ENCODE data around the gene ETFB. TPM values are rescaled to one million over a fixed set of nuclear protein-coding genes. Genes with fewer than 3 reads are reported as not detected.

Gene ETFB
- total RNA-seq, 2 experiments from 2014 or later, result 127 to 130 TPM

DNA sequence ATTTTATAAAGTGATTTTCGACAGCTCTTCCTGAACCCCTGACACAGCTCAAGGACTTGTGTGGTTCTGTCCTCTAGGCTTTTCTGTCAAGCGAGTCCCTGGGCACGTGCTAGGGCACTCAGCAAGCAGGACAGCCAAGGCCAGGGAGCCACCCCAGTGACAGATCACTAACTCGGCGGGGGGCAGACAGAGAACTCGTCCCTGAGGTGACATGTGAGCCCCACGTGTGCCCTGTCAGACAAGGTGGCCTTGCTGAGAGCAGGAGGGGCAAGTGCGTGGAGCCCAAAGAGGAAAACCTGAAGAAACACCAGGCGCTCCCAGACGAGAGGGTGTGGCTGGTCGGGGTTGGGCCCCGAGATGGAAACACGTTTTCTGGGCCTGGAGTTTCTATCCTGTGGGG is 4.9 kb downstream of the ETFB start:
- CTCF ChIA-PET, result interaction anchor here (0.7 kb wide), 1 partner anchor 21 kb away, joined by 3 read pairs; no protein-coding TSS in a partner anchor
- POLR2A ChIA-PET, result no interaction called here

DNA sequence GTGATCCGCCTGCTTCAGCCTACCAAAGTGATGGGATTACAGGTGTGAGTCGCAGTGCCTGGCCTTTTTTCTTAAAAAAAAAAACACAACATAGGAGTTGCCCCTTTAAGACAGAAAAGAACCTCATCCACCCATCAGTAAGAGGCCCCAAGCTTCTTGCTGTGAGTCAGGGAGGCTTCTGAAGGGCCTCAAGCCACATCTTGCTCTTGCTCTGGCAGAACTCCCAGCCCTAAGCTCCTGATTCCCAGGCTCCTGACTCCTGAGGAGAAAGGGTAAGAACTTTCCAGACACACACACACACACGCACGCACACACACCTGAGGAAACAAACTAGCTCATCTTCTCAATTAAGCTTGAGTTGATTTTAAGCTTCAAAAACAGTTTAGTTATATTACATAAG is 6.9 kb downstream of the ETFB start:
- ChIA-PET POLR2A (no interaction called here), CTCF (interaction anchor here (0.8 to 1.2 kb wide), 3 partner anchors 12 to 201 kb away, joined by 3 read pairs; no protein-coding TSS in a partner anchor)

DNA sequence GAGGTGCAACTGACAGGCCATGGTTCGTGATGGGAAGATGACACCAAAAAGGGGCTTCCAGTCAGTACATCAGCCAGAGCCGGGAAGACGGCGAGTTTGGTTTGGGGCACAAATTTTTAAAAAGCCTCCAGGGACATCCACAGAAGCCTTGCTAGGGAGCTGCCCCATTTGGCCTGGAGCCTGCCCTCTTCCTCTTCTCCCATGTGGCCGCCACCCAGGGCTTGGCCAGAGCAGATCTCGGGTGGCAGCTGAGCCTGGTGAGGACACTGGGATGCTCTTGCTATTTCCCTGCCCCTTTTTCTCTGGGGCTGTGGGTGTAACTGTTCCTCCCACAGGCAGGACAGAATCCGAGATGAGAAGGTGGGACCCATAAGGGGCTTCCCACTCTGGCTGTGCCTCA is 8.2 kb downstream of the ETFB start:
- CTCF ChIA-PET, result no interaction called here
- POLR2A ChIA-PET, result no interaction called here

DNA sequence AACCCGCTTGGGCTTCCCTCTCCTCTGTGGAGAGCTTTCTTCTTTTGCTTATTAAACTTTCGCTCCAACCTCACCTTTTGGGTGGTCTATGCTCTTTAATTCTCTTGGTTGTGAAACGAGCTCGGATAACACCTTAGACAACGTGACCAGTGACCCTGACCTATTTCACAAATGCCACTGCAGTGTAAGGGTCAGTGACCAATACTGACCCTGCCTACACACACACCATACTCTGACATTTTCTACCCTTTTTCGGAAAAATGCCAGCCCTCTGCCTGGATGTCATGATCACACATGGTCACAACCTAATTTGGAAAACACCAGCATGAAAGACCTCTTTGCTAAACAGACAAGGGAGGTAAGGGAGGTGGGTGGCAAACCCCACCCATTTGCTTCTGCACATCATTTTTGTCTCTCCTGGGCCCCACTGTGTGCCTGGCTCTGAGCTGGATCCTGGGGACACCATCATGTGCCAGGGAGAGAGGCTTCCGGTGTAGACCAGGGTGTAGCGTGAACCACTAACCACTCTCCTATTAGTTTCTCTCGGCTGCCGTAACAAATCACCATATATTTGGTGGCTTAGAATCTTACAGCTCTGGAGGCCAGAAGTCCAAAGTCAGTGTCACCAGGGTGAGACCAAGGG is 9.9 kb downstream of the ETFB start:
- ChIA-PET CTCF (no interaction called here), POLR2A (no interaction called here)

DNA sequence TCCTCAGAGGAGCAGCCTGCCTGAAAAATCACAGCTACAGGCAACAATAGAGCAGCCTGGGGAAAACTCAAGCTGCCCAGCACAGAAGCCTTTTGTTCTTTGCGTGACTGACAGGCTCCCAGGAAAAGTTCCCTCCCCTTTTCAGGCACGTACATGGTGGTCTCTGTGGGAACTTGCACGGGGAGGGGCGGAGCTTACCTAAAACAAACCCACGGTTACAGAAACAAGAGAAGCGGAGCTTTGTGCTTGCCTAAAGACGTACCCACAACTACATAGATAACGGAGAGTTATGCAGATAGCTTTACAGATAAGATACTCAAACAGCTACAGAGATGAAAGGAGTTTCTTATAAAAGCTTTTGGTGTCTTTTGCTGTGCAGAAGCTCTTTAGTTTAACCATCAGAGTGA is 11.4 kb downstream of the ETFB start:
- ChIA-PET POLR2A (no interaction called here), CTCF (interaction anchor here (0.6 kb wide), 1 partner anchor 115 kb away, joined by 3 read pairs; no protein-coding TSS in a partner anchor)

DNA sequence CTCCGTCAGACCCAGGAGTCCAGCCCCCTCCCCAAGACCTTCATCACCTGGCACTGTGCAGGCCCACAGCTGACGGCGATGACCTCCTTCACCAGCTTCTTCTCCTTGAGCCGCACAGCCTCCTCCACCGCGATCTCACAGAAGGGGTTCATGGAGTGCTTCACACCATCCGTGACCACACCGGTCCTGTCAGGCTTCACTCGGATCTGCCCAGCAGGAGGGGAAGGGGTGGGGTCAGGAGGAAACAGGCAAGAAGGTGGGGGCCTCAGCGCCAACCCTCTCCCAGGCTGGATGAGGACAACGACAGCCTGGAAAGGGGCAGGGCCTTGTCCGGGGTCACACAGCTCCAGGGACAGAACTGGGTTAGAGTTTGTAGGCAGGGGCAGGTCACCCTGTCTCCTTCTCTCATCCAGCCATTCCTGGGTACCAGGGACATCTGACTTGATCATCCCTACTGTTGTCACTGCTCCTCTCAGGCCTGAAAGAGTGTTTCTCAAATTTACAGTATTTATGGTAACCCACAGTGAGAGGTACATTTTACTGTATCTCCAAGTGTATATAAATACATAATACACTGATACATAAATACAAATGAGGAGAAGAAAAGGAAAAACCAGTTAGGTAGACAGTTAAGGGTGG is 12.0 kb downstream of the ETFB start:
- CTCF ChIA-PET, result interaction anchor here (0.6 kb wide), 1 partner anchor 116 kb away, joined by 3 read pairs; no protein-coding TSS in a partner anchor
- POLR2A ChIA-PET, result no interaction called here

DNA sequence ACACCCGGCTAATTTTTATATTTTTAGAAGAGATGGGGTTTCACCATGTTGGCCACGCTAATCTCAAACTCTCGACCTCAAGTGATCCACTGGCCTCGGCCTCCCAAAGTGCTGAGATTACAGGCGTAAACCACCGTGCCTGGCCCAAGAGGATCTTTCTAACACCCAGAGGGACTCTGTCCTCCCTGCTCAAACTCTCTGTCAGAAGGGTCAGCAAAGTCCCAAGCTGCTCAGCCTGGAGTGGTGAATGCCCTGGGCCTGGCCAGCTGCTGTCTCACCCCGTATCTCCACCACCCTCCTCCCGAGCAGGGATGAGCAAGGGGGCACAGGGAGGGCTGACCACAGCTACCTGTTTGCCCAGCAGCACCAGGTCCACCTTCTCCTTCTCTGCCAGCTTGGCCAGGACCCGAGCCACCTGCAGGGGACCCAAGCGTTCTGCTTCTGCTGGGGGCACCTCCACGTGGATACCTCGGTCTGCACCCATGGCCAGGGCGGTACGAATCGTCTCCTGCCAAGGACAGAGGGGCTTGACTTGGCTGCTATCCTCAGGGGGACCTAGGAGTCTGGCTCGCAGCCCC is 13.3 kb downstream of the ETFB start:
- POLR2A ChIA-PET, result no interaction called here
- CTCF ChIA-PET, result no interaction called here

DNA sequence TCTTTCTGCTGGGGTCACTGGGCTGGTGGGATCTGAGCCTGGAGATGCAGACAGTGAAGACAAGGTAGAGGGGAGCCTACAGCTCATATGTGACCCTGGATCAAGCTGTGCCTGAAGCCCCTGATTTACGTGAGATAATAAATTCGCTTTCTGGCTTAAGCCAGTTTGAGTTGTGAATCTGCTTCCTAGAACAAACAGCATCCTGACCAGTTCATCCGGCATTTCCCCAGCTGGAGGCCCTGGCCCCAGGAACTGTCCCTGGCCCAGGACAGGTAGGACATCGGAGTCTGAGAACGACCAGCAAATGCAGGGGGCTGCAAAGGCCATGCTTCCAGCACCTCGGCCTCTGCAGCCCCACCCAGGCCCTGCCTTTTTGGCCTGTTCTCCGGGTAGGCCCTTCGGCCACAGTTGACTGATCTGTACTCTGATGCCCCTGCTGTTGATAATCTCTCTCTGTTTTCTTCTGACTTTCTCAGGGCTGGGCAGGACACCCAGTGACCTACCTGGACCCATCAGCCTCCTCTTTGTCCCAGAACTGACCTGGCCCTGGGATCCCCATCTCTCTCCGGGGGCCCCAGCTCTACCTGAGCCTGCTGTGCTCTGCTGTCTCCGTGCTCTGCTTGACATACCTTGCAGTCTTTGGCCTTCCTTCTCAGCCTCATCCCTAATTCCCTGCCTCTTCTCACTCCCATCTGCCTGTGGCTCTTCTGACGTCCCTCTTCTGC is 14.8 kb downstream of the ETFB start:
- ChIA-PET CTCF (interaction anchor here (0.5 kb wide), 1 partner anchor 82 kb away, joined by 3 read pairs; no protein-coding TSS in a partner anchor), POLR2A (interaction anchor here (0.6 kb wide), 1 partner anchor 27 kb away, joined by 6 read pairs; no protein-coding TSS in a partner anchor)

DNA sequence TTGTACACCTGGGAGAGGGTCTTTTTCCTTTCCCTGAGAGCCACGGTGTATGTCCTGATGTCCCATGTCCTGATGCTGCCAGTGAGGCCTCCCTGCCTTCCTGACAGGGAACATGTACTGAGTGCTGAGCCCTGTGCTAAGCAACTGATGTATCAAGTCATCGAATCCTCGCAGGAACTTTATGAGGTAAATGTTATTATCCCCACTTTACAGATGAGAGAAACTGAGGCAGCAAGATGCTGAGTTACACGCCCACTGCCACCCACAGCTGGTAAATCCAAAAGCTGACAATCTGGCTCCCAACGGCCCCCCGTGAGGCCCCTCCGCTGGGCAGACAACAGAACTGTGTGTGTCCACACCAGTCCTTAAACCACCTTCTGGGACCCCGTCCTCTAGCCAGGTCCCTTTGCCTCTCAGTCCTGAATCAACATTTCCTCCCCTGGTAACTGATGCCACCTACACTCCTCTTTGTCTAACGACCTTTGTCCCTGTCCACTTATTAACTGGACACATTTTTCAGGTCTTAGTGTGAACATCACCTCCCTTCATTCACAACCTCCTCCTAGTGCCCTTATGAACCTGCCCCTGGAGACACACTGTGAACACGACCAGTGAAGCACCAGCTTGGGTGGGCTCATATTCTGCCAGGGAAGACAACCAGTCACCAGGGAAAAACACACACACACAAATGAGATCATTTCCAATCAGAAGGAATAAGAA is 18.8 kb downstream of the ETFB start:
- ChIA-PET CTCF (interaction anchor here (0.7 to 1.2 kb wide), 2 partner anchors 11 kb away, joined by 3 read pairs; no protein-coding TSS in a partner anchor), POLR2A (no interaction called here)

DNA sequence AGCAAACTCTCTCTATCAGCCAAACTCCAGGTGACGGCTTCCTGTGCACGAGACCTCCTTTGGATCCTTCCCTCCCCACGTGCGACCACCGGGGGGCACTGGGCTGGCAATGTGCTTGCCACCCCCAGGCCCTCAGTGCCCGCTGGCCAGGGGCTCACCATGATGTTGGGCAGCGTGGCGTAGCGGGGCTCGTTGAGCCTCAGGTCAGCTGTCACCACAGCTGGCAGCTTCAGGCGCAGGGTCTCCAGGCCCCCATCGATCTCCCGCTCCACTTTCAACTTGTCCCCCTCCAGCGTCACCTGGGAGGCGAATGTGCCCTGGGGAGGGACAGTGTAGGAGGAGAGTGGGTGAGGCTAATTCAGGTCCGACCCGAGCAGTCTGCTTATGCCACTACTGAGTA is 19.4 kb downstream of the ETFB start:
- ChIA-PET CTCF (interaction anchor here (1.2 kb wide), 1 partner anchor 12 kb away, joined by 3 read pairs; no protein-coding TSS in a partner anchor), POLR2A (no interaction called here)

DNA sequence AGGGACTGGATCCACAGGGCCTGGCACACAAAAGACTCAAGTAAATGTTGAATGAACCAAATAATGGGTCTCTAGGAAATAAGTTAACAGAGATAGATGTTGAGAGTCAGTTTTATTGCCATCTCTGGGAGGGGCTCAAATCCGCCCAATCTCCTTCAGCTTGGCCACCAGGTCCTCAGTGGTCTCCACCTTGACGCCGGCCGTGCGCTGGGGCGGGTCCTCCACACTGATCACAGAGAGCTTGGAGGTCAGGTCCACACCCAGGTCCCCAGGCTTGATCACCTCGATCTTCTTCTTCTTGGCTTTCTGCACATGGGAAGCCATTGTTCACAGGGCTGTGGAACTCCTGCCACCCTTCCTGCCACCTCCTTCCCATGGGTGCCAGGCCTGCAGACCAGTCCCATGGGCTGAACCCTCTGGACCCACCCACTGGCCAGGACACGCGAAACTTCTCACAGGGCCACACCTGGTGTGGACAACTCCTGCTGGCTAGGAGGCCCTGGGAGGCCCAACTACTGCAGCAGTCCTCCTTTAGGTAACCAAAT is 21.0 kb downstream of the ETFB start:
- POLR2A ChIA-PET, result no interaction called here

DNA sequence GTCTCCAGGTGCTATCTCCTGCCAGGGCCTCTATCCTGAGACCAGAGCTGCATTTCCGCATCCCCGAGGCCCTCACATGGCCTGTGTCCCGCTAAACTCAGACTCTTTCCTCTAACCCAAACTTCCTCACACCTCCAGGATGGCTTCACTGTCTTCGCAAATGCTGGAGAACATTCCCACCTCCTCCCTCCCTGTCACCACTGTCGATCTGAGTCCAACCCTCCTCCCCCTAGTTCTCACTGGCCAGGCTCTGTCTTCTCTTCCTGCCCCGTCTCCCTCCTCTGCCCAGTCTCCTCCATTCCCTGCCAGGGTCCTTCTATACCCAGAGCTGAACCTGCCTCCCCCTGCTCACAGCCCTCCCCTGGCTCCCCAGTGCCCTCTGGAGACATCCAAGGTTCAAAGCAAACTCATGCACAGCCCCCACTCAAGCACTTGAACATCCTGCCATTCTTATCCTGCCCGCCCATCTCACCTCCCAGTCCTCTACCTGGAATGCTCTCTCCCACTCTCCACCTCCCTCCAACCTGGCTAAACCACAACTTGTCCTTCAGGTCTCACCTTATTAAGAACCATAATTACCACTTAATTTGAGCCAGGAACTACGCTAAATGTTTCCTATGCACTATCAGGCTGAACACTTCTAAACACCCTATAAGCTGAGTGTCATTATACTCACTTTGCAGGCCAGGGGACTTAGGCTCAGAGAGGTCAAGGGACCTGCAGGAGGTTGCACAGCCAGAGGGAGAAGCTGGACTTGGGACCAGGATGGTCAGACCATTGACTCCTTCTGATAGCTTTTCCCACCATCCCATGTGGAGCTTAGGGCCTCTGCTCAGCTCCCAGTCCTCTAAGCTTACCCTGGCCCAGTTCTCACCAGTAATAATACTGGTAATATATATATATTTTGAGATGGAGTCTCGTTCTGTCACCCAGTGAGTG is 23.3 kb downstream of the ETFB start:
- POLR2A ChIA-PET, result no interaction called here

More for the DNA sequence above, 21.0 kb downstream of the ETFB start:
- CTCF ChIA-PET, result no interaction called here

DNA sequence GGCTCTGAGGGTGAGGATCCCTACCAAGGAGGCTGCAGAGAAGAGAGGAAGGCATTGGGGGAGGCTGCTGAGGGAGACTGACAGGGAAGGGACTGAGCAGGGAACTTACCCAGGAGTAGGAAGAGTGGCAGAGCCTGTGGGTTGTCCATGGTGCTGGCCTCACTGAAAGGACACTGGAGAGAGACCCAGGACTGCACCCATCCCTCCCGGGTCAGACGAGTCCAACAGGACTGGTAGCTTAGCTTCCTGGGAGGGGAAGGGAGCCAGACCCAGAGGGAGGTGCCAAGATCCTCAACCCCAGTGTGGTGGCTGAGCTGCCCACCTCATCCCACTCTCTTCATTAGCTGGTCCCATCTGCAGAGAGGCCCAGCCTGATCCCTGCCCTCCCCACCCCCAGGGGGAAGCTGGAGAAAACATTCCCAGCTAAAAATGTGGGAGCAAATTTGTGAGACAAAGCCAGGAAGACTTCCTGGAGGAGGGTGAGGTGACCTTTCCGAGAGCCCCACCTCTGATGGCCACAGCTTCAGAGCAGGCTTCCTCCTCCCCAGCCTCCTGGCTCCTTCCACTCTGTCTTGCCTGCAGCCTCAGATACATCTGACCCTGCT is 24.1 kb downstream of the ETFB start, which contains the start of gene VSIG10L:
VSIG10L (minus strand) TSS at position 164 of the 605 bp plus-strand sequence; CDS start at position 149, 15 bp downstream.
- CTCF ChIA-PET, result interaction anchor here (0.5 to 2.1 kb wide), 4 partner anchors 7 to 52 kb away, joined by 3 to 5 read pairs (median 4); no protein-coding TSS in a partner anchor
- POLR2A ChIA-PET, result interaction anchor here (0.7 kb wide), 1 partner anchor 26 kb away, joined by 3 read pairs; no protein-coding TSS in a partner anchor

More for the DNA sequence above, 23.3 kb downstream of the ETFB start:
- CTCF ChIA-PET, result interaction anchor here (2.1 kb wide), 1 partner anchor 51 kb away, joined by 5 read pairs; no protein-coding TSS in a partner anchor

DNA sequence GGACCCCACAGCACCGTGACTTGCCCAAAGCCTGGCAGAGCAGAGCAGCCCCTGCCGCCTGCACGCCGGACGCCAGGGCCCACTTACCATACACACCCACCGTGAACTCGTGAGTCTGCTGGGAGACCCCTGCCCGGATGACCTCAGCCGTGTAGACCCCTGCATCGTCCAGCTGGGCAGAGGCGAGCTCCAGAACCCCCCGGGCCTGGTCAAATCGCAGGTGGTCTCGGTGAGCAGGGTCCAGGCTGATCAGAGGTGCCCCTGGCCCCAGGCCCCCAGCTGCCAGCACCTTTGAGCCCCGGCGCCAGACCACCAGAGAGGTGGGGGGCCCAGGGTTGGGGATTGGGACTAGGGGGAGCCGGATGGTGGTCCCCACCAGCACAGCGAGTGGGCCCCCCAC is 25.1 kb downstream of the ETFB start:
- POLR2A ChIA-PET, result interaction anchor here (0.7 kb wide), 1 partner anchor 27 kb away, joined by 3 read pairs; no protein-coding TSS in a partner anchor
- CTCF ChIA-PET, result interaction anchor here (0.5 to 1.7 kb wide), 6 partner anchors 8 to 101 kb away, joined by 3 to 5 read pairs (median 3); no protein-coding TSS in a partner anchor

DNA sequence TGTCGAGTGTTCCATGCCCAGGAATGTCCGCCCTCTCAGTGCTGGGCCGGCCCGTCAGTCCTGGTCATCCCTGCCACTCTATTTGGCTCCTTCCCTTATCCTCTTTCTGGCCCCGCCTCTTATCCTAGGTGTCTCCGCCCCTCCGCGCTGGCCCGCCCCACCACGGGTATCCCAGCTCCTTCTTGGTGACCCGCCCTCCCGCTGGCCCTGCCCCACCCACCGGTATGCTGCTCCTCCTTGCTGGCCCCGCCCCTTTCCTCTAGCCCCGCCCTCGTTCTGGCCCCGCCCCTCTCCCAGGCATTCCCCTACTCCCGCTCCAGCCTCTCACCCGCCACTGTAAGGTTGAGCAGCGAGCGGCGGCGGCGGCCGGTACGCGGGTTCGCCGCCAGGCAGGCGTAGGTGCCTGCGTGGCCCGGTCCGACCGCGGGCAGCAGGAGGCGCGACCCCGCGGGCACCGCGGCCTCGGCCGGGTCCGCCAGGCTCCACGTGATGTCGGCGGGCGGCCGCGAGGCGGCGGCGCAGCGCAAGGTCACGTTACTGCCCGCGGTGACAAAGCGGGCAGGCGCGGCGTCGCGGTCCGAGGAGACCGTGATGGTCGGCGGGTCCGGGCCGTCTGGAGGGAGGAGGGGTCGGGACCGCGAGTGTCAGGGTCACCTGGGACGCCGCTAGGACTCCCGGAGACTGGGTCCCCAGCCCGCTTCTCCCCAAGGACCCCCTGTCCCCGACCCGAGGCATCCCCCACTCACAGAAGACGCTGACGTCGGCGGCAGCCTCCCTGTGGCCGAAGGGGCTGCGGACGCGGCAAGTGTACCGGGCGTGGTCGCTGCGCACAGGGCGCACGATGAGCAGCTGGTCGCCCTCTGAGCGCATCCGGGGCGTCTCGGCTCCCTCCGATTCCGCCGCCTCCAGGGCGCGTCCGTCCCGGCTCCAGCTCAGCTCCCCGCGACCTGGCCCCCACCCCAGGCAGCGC is 26.2 kb downstream of the ETFB start:
- POLR2A ChIA-PET, result interaction anchor here (0.6 to 1.0 kb wide), 5 partner anchors 13 to 56 kb away, joined by 3 to 7 read pairs (median 5); partner anchors contain the start of gene NKG7
- CTCF ChIA-PET, result interaction anchor here (0.5 to 1.7 kb wide), 12 partner anchors 22 to 175 kb away, joined by 3 to 5 read pairs (median 3); partner anchors contain the start of gene ETFB

DNA sequence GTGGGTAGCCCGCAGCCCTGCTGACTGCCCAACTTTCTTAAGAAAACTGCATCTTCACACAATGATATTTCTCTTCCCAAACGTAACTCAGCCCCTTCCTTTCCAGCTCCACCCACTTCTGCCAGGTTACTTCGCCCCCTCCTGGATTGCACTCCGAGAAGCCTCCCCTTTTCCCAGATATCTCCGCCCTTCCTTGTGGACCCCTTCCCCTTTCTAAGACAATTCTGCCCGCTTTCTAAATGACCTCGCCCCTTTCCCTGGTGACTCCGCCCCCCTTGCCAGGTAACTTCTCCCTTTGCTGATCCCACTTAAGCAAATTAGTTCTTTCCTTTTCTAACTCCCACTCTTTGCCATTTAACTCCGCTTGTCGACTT is 26.9 kb downstream of the ETFB start:
- POLR2A ChIA-PET, result interaction anchor here (0.6 to 1.0 kb wide), 5 partner anchors 12 to 56 kb away, joined by 3 to 7 read pairs (median 5); partner anchors contain the start of gene NKG7
- CTCF ChIA-PET, result interaction anchor here (0.9 to 1.4 kb wide), 5 partner anchors 26 to 176 kb away, joined by 3 to 5 read pairs (median 4); partner anchors contain the start of gene ETFB
